ENCODE measurements around the gene FHAD1. TPM values are rescaled to one million over a fixed set of nuclear protein-coding genes. Genes with fewer than 3 reads are reported as not detected.
A peak's percentile ranks its signal among the peaks of the same experiment; 100 is the strongest.

The FHAD1 gene
- not detected for total RNA-seq

DNA sequence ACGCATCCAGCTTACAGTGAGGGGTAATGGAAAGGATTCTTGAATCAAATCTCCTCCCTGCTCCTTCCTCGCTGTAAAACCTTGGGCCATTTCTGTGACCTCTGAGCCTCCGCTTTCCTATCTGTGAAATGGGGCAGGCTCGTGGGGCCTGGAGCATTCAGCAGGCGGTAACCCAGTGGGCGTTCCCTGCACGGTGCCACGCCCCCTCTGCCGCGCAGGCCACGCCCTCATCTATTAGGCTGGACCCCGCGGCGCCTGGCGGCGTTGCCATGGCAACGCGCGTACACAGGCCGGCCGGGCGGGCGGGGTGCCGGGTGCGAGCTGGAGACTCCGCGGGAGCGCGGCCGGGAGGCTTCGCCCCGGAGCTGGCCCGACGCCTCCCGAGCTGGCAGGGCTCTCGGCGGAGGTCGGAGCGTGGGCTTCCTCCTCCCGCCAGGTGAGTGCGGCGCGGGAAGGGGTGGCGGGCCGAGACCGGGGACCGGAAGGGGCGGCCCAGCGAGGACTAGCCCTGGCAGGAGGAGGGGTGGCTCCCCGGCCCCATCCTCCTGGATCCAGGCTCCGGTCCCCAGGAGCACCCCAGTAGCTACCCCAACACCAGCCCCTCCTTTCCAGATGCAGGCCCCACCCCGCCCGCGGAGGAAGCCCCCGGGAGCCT is at the start of gene FHAD1:
Gene FHAD1, plus strand, starts transcription at position 264 of the 655 bp plus-strand sequence. CDS start 4,562 bp downstream, outside the sequence.
- peak within 1 kb of the TSS; percentile 15 for H3K4me3 Mint-ChIP-seq
- ChIA-PET CTCF (interaction anchor here (0.6 to 2.0 kb wide), 4 partner anchors 9 to 215 kb away, joined by 3 to 8 read pairs (median 3); no protein-coding TSS in a partner anchor), POLR2A (no interaction called here)
- peaks cover 23% of the 10 kb centered on the region for H3K36me3 Mint-ChIP-seq (ENCODE audit: low read depth)
- DNase-seq = no peak
- H3K27me3 Mint-ChIP-seq = peaks cover 57% of the 10 kb centered on the region
- peak within 1 kb of the TSS; percentile 83 for H3K27ac Mint-ChIP-seq
- H3K9me3 Mint-ChIP-seq = peaks cover 30% of the 10 kb centered on the region
- H3K4me1 Mint-ChIP-seq = peaks cover 57% of the 10 kb centered on the region

DNA sequence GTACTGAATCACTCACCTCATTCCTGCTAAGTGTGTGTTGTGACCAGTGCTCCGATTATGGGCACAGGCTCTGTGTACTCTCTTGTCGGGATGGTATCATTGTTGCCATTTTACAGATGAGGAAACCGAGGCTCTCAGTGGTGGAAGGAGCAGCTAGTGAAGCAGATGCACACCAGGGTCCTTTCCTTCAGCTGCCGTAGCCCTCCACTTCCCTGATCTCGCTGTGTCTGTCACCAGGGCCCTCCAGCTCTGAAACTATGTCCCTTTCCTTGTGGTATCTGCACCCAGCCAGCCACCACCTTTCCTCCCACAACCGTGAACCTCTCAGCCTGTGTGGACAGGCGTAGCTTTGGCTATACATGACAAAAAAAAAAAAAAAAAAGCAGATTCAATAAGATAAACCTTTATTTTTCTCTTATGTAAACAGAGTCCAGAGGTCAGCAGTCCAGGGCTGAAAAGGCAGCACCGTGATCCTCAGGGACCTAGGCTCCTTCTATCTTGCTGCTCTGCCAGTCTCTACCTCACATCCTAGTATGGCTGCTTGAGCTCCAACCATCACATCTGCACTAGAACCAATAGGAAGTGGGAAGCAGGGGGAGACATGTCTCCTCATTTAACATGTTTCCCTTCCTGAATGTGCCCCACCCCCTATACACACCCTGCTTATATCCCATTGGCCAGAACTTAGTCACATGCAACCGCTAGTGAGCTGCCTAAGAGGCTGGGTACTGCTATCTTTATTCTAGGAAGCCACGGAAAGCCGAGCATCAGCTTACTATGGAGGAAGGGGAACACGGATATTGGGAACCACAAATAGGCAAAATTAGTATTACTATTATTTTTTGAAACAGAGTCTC is 49.2 kb upstream of the FHAD1 start:
- H3K4me1 Mint-ChIP-seq = no peaks in the 10 kb centered on the region
- H3K27ac Mint-ChIP-seq = no peak overlapping the region
- no peak for DNase-seq
- peaks cover 4% of the 10 kb centered on the region for H3K27me3 Mint-ChIP-seq
- ChIA-PET CTCF (interaction anchor here (0.6 to 1.0 kb wide), 2 partner anchors 18 to 484 kb away, joined by 3 to 5 read pairs; no protein-coding TSS in a partner anchor), POLR2A (no interaction called here)
- no peaks in the 10 kb centered on the region for H3K36me3 Mint-ChIP-seq (ENCODE audit: low read depth)
- no peak overlapping the region for H3K4me3 Mint-ChIP-seq
- no peaks in the 10 kb centered on the region for H3K9me3 Mint-ChIP-seq

GRCh38 chr1:15198684-15199083 is 48.3 kb upstream of the FHAD1 start:
- CTCF ChIA-PET = interaction anchor here (1.1 kb wide), 1 partner anchor 14 kb away, joined by 3 read pairs; no protein-coding TSS in a partner anchor

DNA sequence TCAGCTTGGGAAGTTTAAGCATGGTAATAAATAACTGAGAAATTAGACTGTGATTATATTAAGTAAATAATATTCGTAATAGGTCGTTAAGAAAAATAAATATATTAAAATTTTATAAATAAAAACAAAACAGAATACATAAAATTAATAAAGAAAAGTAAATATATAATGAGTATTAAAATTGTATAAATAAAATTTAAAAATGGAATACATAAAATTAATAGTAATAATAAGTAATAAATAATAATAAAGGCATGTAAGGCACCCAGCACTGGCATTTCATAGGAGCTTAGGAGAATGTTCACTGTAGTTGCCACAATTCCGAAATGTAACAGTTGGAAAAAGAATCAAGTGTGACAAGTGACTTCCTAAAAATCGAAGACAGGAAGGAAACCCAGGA is 45.8 kb upstream of the FHAD1 start:
- no peak overlapping the region for H3K4me3 Mint-ChIP-seq
- H3K36me3 Mint-ChIP-seq (ENCODE audit: low read depth) = no peaks in the 10 kb centered on the region
- ChIA-PET POLR2A (no interaction called here), CTCF (no interaction called here)
- H3K4me1 Mint-ChIP-seq = no peaks in the 10 kb centered on the region
- no peak overlapping the region for H3K27ac Mint-ChIP-seq
- peaks cover 4% of the 10 kb centered on the region for H3K27me3 Mint-ChIP-seq
- H3K9me3 Mint-ChIP-seq = no peaks in the 10 kb centered on the region
- DNase-seq = no peak

More at GRCh38 chr1:15198684-15199083, 48.3 kb upstream of the FHAD1 start:
- no peak for DNase-seq
- H3K4me1 Mint-ChIP-seq = no peaks in the 10 kb centered on the region
- H3K36me3 Mint-ChIP-seq (ENCODE audit: low read depth) = no peaks in the 10 kb centered on the region
- H3K9me3 Mint-ChIP-seq = no peaks in the 10 kb centered on the region
- no peak overlapping the region for H3K4me3 Mint-ChIP-seq
- H3K27ac Mint-ChIP-seq = no peak overlapping the region
- POLR2A ChIA-PET = no interaction called here
- peaks cover 4% of the 10 kb centered on the region for H3K27me3 Mint-ChIP-seq

GRCh38 chr1:15201849-15202551 is 45.0 kb upstream of the FHAD1 start:
- H3K27me3 Mint-ChIP-seq = peaks cover 4% of the 10 kb centered on the region
- DNase-seq = no peak
- H3K4me3 Mint-ChIP-seq = no peak overlapping the region
- H3K4me1 Mint-ChIP-seq = no peaks in the 10 kb centered on the region
- ChIA-PET POLR2A (no interaction called here), CTCF (no interaction called here)
- H3K9me3 Mint-ChIP-seq = no peaks in the 10 kb centered on the region
- H3K27ac Mint-ChIP-seq = no peak overlapping the region
- no peaks in the 10 kb centered on the region for H3K36me3 Mint-ChIP-seq (ENCODE audit: low read depth)

DNA sequence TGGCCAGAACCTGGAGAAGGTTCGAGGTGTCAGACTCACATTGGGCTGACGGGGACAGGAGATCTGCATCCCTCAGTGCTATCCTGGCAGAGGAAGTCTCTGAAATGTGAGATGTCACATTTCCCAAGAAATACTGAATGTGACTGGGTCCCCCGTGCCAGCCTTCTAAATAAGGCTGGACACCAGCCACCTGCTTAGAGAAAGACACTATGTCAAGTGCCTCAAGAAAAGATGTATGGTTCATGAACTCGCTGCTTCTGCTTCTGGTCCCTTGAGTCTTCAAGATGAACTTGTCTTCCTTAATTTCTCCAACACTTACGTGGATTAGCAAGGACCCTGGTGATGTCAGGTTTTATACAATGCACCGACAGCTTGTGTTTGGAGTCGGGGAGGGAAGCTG is 42.1 kb upstream of the FHAD1 start:
- peaks cover 7% of the 10 kb centered on the region for H3K27me3 Mint-ChIP-seq
- CTCF ChIA-PET = no interaction called here
- H3K36me3 Mint-ChIP-seq (ENCODE audit: low read depth) = no peaks in the 10 kb centered on the region
- H3K27ac Mint-ChIP-seq = no peak overlapping the region
- DNase-seq = no peak
- no peaks in the 10 kb centered on the region for H3K9me3 Mint-ChIP-seq
- H3K4me3 Mint-ChIP-seq = no peak overlapping the region
- POLR2A ChIA-PET = no interaction called here
- no peaks in the 10 kb centered on the region for H3K4me1 Mint-ChIP-seq

DNA sequence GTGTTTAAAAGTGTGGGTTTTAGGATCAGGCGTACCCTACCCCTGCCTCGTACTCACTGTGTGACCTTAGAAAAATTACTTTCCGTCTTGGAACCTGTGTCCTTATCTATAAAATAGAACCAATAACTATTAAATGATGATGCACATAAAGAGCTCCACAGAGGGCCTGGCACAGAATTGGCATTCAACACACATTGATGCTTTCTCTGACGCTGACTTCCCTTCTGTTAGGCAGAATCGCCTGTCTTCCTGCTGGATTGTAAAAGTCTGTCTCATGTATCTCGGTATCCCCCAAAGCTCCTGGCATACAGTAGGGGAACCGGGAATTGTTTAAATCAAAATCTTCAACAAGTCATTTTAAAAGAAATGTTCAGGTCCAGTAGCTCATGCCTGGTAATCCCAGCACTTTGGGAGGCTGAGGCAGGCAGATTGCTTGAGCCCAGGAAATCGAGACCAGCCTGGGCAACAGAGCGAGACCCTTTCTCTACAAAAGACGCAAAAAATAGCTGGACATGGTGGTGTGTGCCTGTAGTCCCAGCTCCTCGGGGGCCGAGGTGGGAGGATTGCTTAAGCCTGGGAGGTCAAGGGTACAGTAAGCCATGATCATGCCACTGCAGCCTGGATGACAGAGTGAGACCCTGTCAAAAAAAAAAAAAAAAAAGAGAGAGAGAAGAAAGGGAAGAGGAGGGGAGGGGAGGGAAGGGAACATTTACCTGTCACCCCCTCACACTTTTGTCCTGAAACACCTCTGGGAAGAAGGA is 41.3 kb upstream of the FHAD1 start:
- CTCF ChIA-PET = no interaction called here
- H3K36me3 Mint-ChIP-seq (ENCODE audit: low read depth) = no peaks in the 10 kb centered on the region
- H3K4me1 Mint-ChIP-seq = no peaks in the 10 kb centered on the region
- H3K27ac Mint-ChIP-seq = no peak overlapping the region
- no peak for DNase-seq
- H3K4me3 Mint-ChIP-seq = no peak overlapping the region
- peaks cover 10% of the 10 kb centered on the region for H3K27me3 Mint-ChIP-seq
- no peaks in the 10 kb centered on the region for H3K9me3 Mint-ChIP-seq
- POLR2A ChIA-PET = no interaction called here

DNA sequence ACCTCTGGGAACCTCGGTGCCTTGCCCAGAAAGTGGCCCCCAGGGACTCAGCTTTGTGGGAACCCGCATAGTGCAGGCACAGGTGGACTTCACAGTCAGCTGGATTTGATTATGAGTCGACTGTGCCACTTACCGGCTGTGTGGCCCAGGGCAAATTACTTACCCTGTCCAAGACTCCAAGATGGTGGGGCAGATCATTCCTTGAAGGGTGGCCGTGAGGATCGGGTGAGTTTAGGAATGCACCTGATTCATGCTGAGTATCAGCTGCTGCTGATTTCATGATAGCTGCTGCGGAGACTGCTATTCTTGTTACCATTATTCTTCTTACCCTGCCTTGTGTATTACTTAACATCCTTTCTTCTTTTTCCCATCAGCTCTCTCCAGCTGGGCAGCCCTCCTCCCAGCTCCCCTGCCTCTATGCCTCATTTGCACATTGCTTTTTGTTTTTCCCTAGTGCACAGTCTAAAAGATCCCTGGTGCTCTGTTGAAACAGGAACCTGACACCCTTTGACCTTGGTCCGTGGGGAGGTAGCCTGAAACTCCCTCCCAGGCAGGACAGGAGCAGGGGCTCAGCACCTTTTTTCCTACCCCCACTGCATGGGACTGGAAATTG is 40.5 kb upstream of the FHAD1 start:
- CTCF ChIA-PET = no interaction called here
- POLR2A ChIA-PET = no interaction called here
- Mint-ChIP-seq H3K27ac (no peak overlapping the region), H3K4me1 (no peaks in the 10 kb centered on the region), H3K9me3 (no peaks in the 10 kb centered on the region), H3K36me3 (ENCODE audit: low read depth) (no peaks in the 10 kb centered on the region), H3K4me3 (no peak overlapping the region), H3K27me3 (peaks cover 9% of the 10 kb centered on the region)
- DNase-seq = no peak

DNA sequence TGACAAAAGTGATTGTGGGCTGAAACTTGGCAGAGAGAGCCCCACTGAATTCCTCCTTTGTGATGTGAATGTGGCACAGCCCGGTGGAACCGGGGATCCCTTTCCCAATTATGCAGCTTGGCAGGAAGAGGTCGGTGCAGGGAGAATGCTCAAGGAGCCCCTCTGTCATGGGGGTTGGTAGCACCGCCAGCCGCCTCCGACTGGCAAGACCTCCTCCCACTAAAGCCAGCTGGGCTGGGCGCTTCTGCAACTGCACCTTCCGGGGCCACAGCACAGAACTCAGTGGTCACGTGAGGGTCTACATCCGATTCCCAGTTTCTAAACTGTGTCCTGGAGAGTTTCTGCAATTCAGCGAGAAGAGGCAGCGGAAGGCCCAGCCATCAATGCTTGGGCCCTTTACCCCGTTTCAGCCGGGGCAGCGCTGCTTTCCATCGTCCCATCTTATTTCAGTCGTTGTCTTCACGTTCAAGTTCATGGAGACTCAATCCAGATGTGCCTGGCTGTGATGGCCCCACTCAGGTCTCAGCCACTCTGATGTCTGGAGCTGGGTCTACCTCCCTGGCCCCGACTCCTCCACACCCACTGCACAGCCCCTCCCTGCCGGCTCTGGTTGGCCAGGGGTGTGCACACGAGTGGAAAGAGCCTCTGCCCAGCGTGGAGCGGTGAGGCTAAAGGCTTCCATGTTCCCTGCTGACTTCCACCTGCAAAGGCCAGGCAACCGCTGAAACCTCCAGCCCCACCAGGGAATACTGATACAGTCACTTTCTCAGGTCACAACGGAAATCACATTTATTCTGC is 39.8 kb upstream of the FHAD1 start:
- Mint-ChIP-seq H3K27ac (no peak overlapping the region), H3K27me3 (peaks cover 9% of the 10 kb centered on the region), H3K4me3 (no peak overlapping the region), H3K36me3 (ENCODE audit: low read depth) (no peaks in the 10 kb centered on the region), H3K9me3 (no peaks in the 10 kb centered on the region), H3K4me1 (no peaks in the 10 kb centered on the region)
- DNase-seq = no peak
- CTCF ChIA-PET = no interaction called here
- POLR2A ChIA-PET = no interaction called here

DNA sequence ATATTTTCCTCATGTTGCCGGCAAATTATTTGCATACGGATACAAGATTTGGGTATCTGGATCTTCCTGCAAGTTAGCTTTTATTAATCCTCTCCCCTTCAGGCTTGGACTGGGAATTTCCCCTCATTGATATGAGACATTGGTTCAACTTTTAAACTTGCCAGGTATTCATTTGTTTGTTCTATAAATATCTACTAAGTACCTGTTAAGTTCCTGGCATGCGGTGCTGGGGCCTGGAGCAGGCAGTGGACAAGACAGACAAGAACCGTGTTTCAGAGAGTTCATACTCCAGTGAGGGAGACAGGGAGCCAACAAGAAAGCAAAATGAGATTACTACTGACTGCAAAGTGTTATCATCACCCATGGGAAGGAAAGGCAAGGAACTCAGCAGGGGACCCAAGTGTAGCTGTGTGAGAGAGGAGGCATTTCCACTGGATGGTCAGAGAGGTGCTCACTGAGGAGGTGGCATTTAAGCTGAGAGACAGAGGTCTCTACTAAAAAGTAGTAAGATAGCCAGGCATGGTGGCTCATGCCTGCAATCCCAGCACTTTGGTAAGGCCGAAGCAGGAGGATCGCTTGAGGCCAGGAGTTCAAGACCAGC is 39.1 kb upstream of the FHAD1 start:
- no peak for DNase-seq
- H3K27ac Mint-ChIP-seq = no peak overlapping the region
- H3K4me3 Mint-ChIP-seq = no peak overlapping the region
- ChIA-PET CTCF (interaction anchor here (1.2 kb wide), 1 partner anchor 12 kb away, joined by 3 read pairs; no protein-coding TSS in a partner anchor), POLR2A (no interaction called here)
- no peaks in the 10 kb centered on the region for H3K9me3 Mint-ChIP-seq
- H3K27me3 Mint-ChIP-seq = peaks cover 13% of the 10 kb centered on the region
- H3K36me3 Mint-ChIP-seq (ENCODE audit: low read depth) = no peaks in the 10 kb centered on the region
- H3K4me1 Mint-ChIP-seq = no peaks in the 10 kb centered on the region

GRCh38 chr1:15210651-15211375 is 36.2 kb upstream of the FHAD1 start:
- no peak overlapping the region for H3K27ac Mint-ChIP-seq
- DNase-seq = no peak
- H3K4me1 Mint-ChIP-seq = no peaks in the 10 kb centered on the region
- CTCF ChIA-PET = no interaction called here
- peaks cover 13% of the 10 kb centered on the region for H3K27me3 Mint-ChIP-seq
- H3K9me3 Mint-ChIP-seq = no peaks in the 10 kb centered on the region
- POLR2A ChIA-PET = no interaction called here
- H3K36me3 Mint-ChIP-seq (ENCODE audit: low read depth) = no peaks in the 10 kb centered on the region
- H3K4me3 Mint-ChIP-seq = no peak overlapping the region

All from activated CD4-positive, alpha-beta T cell treated with anti-CD3 and anti-CD28 coated beads, Interleukin-2, amount 10 ng/mL, durations not matched to agents 7 days and 5 days (primary cell).